Measurements from ENCODE around the gene TNNC1. TPM values are rescaled to one million over a fixed set of nuclear protein-coding genes. Genes with fewer than 3 reads are reported as not detected.

The TNNC1 gene
- total and polyA plus RNA-seq, 3 donors from 2014 or later = 11.3 to 91.7 (median 23.2) TPM

DNA sequence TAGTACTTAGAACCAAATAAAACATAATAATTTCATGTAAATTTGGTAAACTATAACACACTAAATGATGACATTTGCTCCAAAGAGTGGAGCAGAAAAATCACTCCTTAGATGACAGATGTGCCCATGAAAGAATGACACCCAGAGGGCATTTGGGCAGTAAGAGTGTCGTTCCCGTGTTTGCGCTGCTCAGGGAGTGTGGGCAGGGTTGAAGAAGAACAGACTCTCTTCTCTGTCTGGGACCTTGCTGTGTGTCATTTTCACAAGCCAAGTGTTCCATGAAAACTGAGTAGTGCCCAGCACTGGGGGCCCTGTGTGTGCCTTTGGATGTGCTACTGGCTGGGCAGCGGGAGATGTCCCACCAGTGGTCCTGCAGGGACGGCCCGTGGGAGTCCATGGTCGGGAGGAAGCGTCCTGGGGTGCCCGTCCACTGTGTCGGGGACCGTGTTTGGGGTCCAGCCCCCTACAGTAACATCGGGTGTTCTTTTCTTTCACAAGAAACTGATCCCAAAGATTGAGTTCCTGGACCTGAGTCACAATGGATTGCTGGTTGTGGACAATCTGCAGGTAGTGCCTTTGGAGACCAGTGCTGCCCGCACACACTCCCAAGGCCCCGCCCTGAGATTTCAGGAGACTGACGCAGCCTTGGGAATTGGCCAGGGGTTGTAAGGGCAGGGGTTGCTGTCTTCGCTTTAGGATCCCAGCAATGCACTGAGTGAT, 23.4 kb upstream of the TNNC1 start:
- intact Hi-C loops (cut with DNase I; ENCODE audit: low total_unique reads) = no loop called here
- H3K36me3 ChIP-seq (ENCODE audit: low read depth, missing control alignments) = no peaks in the 10 kb centered on the region
- no peaks in the 10 kb centered on the region for H3K27me3 ChIP-seq
- no peak for TF ChIP-seq POLR2A (IDR thresholded peaks at IDR 0.05)
- TF ChIP-seq, protein P1, sequence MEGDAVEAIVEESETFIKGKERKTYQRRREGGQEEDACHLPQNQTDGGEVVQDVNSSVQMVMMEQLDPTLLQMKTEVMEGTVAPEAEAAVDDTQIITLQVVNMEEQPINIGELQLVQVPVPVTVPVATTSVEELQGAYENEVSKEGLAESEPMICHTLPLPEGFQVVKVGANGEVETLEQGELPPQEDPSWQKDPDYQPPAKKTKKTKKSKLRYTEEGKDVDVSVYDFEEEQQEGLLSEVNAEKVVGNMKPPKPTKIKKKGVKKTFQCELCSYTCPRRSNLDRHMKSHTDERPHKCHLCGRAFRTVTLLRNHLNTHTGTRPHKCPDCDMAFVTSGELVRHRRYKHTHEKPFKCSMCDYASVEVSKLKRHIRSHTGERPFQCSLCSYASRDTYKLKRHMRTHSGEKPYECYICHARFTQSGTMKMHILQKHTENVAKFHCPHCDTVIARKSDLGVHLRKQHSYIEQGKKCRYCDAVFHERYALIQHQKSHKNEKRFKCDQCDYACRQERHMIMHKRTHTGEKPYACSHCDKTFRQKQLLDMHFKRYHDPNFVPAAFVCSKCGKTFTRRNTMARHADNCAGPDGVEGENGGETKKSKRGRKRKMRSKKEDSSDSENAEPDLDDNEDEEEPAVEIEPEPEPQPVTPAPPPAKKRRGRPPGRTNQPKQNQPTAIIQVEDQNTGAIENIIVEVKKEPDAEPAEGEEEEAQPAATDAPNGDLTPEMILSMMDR (IDR thresholded peaks at IDR 0.05) = no peak
- H3K27ac ChIP-seq = peak overlapping the region in 1 of 2 donors; percentile 7
- WGBS, 2 donors = 93 to 95% methylated on average over 7 to 16 of the region's 16 CpGs
- H3K4me1 ChIP-seq = peaks cover 35% of the 10 kb centered on the region
- no peak for DNase-seq
- no peak overlapping the region for H3K4me3 ChIP-seq
- H3K9me3 ChIP-seq = no peaks in the 10 kb centered on the region

DNA sequence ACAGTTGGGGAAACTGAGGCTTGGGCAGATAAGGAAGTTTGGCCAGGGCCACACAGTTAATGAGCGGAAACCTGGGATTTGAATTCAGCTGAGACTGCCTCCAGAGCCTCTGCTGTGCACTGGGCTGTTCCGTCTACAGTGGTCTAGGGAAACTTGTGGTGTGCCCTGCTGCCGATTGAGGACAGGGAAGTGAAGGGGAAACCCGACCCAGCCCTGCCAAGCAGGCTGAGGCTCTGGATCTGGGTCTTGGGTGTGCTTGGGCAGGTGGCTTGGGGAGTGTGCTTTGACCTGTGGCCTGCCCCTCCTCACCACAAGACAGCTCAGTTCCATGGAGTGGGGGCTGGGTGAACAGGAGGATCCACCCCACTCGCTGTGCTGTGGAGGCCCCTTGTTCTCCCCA, 19.2 kb upstream of the TNNC1 start:
- no peaks in the 10 kb centered on the region for H3K27me3 ChIP-seq
- H3K4me3 ChIP-seq = no peak overlapping the region
- 52 to 72% methylated on average over 5 of the region's 5 CpGs for WGBS, 2 donors
- H3K4me1 ChIP-seq = peaks cover 32% of the 10 kb centered on the region
- TF ChIP-seq, protein P1 (IDR thresholded peaks at IDR 0.05) = no peak
- no peak for DNase-seq
- no peaks in the 10 kb centered on the region for H3K36me3 ChIP-seq (ENCODE audit: low read depth, missing control alignments)
- no peaks in the 10 kb centered on the region for H3K9me3 ChIP-seq
- H3K27ac ChIP-seq = peak overlapping the region; percentile 41 to 48
- intact Hi-C loops (cut with DNase I; ENCODE audit: low total_unique reads) = no loop called here

DNA sequence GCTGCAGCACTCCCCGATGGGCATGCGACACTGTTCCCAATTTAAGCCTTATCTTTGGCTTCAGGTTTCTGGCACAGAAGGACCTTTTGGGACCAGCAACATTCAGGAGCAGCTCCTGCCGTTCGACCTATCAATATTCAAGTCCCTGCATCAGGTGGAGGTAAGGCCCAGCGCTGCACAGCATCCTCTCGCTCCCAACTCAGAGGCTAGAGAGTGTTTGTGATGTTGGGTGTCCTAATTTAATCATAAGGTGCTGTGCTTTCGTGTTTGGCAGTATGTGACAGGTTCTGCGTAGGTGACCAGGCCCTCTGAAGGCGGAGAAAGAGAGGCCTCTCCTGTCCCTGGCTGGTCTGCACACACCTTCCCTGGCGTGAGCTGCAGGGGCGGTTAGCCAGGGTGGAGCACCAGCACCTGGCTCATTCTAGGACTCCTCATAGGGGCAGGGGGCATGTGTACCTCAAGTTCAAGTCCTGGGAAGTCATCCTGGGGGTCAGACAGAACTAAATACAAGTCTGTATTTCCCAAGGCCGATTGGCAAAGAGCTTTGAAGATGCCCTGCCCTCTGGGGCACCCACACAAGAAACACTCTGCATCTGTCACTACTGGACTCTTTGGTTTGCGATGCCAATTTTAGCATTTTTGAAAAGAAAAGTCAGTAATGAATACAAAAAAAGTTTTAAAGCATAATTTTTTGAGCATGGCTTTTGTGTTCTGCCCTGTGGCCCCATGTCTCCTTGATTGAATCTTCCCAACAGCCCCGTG, 18.6 kb upstream of the TNNC1 start:
- peaks cover 38% of the 10 kb centered on the region for H3K4me1 ChIP-seq
- no peak overlapping the region for H3K4me3 ChIP-seq
- H3K9me3 ChIP-seq = no peaks in the 10 kb centered on the region
- 66 to 69% methylated on average over 5 to 14 of the region's 14 CpGs for WGBS, 2 donors
- H3K27ac ChIP-seq = peak overlapping the region in 1 of 2 donors; percentile 84
- no peaks in the 10 kb centered on the region for H3K36me3 ChIP-seq (ENCODE audit: low read depth, missing control alignments)
- TF ChIP-seq, protein P1 (IDR thresholded peaks at IDR 0.05) = no peak
- no peak for TF ChIP-seq POLR2A (IDR thresholded peaks at IDR 0.05)
- no peak for DNase-seq
- no peaks in the 10 kb centered on the region for H3K27me3 ChIP-seq
- intact Hi-C loops (cut with DNase I; ENCODE audit: low total_unique reads) = no loop called here

DNA sequence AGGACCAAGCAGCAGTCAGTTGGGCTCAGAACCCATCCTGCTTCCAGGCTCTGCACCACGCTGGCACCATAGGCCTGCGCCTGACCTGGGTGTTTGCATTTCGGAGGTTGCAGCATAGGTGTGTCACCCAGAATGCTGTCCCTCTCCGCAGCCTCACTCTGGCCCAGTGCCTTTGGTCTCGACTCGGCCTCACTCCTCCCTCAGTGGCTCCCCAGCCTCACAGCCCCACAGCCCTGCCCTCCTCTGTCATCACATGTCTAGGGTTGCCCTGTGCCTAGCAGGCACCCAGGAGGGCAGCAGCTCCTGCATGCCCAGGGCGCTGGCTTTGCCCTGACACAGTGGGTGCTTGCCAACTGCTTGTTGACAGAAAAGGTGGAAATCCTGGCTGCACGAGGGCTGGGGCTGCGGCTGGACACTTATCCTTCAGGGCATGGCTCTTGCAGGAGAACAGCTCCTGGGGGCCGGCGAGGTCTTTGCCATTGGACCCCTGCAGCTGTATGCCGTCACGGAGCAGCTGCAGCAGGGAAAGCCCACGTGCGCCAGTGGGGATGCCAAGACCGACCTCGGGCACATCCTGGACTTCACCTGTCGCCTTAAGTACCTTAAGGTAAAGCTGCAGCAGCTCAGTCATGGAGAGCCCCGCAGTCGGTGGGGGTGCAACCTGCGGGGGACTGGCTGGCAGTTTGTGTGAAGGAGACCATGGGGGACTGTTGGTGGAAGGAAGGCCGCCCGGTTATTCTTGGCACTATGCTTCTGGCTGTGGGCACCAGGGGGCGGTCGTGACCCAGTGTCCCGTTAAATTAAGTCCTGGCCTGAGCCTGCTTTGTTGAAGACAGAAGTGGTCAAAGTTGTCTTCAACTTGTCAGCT, 17.8 kb upstream of the TNNC1 start:
- Histone ChIP-seq H3K4me1 (peaks cover 43% of the 10 kb centered on the region), H3K27ac (peak overlapping the region; percentile 77 to 84), H3K36me3 (ENCODE audit: low read depth, missing control alignments) (no peaks in the 10 kb centered on the region), H3K9me3 (no peaks in the 10 kb centered on the region), H3K4me3 (no peak overlapping the region), H3K27me3 (no peaks in the 10 kb centered on the region)
- 58 to 63% methylated on average over 5 to 26 of the region's 26 CpGs for WGBS, 2 donors
- no peak for TF ChIP-seq POLR2A (IDR thresholded peaks at IDR 0.05)
- TF ChIP-seq, protein P1 (IDR thresholded peaks at IDR 0.05) = peak; percentile 39 to 61 (median 54)
- intact Hi-C loops (cut with DNase I; ENCODE audit: low total_unique reads) = no loop called here
- DNase-seq = peak; percentile 80

All from testis (tissue), 3 donors.